ENCODE measurements around the gene RANBP3L.
"Not testable (repeated sequence)": the region's sequence is repeated elsewhere in the genome, so short reads cannot be mapped to it uniquely, and the experiment has no call there.

RANBP3L gene

GRCh38 chr5:36285837-36286615, 15.7 kb downstream of the RANBP3L start:
- DNase-seq, result no peak

- not testable (repeated sequence) for DNase-seq
Observed at GRCh38 chr5:36283775-36284174, 17.9 kb downstream of the RANBP3L start.

- no peak for DNase-seq
Observed at GRCh38 chr5:36281626-36282025, 20.1 kb downstream of the RANBP3L start.

GRCh38 chr5:36279054-36279698, 22.5 kb downstream of the RANBP3L start:
- DNase-seq, result peak; percentile 67

GRCh38 chr5:36277521-36278176, 24.1 kb downstream of the RANBP3L start:
- no peak for DNase-seq

- no peak for DNase-seq
Observed at GRCh38 chr5:36276864-36277263, 24.8 kb downstream of the RANBP3L start.

- no peak for DNase-seq
Observed at GRCh38 chr5:36273809-36274526, 27.7 kb downstream of the RANBP3L start.

GRCh38 chr5:36272136-36272690, 29.5 kb downstream of the RANBP3L start:
- DNase-seq, result peak; percentile 42

GRCh38 chr5:36270876-36271575, 30.7 kb downstream of the RANBP3L start:
- DNase-seq, result no peak

- no peak for DNase-seq
Observed at GRCh38 chr5:36270175-36270574, 31.5 kb downstream of the RANBP3L start.

GRCh38 chr5:36269478-36269877, 32.2 kb downstream of the RANBP3L start:
- no peak for DNase-seq

GRCh38 chr5:36267905-36268304, 33.8 kb downstream of the RANBP3L start:
- no peak for DNase-seq

- DNase-seq, result no peak
Observed at GRCh38 chr5:36264202-36264760, 37.4 kb downstream of the RANBP3L start.

- no peak for DNase-seq
Observed at GRCh38 chr5:36261186-36261585, 40.5 kb downstream of the RANBP3L start.

GRCh38 chr5:36253575-36253974, 48.1 kb downstream of the RANBP3L start:
- DNase-seq, result no peak

- DNase-seq, result no peak
Observed at GRCh38 chr5:36252722-36253365, 48.9 kb downstream of the RANBP3L start.

- DNase-seq, result no peak
Observed at GRCh38 chr5:36251218-36251617, 50.5 kb downstream of the RANBP3L start.

GRCh38 chr5:36250427-36250826, 51.3 kb downstream of the RANBP3L start:
- no peak for DNase-seq

GRCh38 chr5:36246036-36246800, 55.5 kb downstream of the RANBP3L start:
- DNase-seq, result no peak

GRCh38 chr5:36244076-36244475, 57.6 kb downstream of the RANBP3L start:
- no peak for DNase-seq

- no peak for DNase-seq
Observed at GRCh38 chr5:36243653-36244052, 58.0 kb downstream of the RANBP3L start.
